ENCODE data around the gene DGKZ.

- TF ChIP-seq CTCF (IDR thresholded peaks at IDR 0.05; ENCODE audit: insufficient read depth, low read length) (no peak), REST (IDR thresholded peaks at IDR 0.05; ENCODE audit: insufficient replicate concordance, low read depth) (no peak), GABPA (IDR thresholded peaks at IDR 0.05; ENCODE audit: low read depth) (no peak)
These were observed 28.3 kb downstream of the DGKZ start for GRCh38 chr11:46375392-46376101.

Measured in HL-60 (cell line).